Measurements from ENCODE around the gene POU5F2. TPM values are rescaled to one million over a fixed set of nuclear protein-coding genes. Genes with fewer than 3 reads are reported as not detected.

The POU5F2 gene
- total RNA-seq = 10 to 100 TPM in 1 of 3 donors, 1 to 10 TPM in 2; 4.2 to 10.4 (median 6.2) TPM

- TF ChIP-seq POLR2A (IDR thresholded peaks at IDR 0.05) = no peak
- DNase-seq (ENCODE audit: low spot score in 2 of 2) = no peak
- Histone ChIP-seq H3K27me3 (no peaks in the 10 kb centered on the region), H3K4me1 (no peaks in the 10 kb centered on the region), H3K36me3 (no peaks in the 10 kb centered on the region), H3K9me3 (peaks cover 0 to 6% of the 10 kb centered on the region in 2 donors), H3K4me3 (no peak within 1 kb of the TSS), H3K27ac (no peak within 1 kb of the TSS)
- intact Hi-C loops (cut with DNase I; ENCODE audit: low total_unique reads) = no loop called here
These were observed at the start of gene POU5F2 for GRCh38 chr5:93741136-93741811. TSS of gene POU5F2 (minus strand) at chr5:93741600. CDS start at chr5:93741563, 37 bp downstream.

GRCh38 chr5:93790401-93790800, 49.0 kb upstream of the POU5F2 start:
- Histone ChIP-seq H3K4me1 (no peaks in the 10 kb centered on the region), H3K36me3 (no peaks in the 10 kb centered on the region), H3K4me3 (no peak overlapping the region), H3K9me3 (no peaks in the 10 kb centered on the region), H3K27me3 (no peaks in the 10 kb centered on the region), H3K27ac (no peak overlapping the region)
- DNase-seq (ENCODE audit: low spot score in 2 of 2) = no peak
- TF ChIP-seq POLR2AphosphoS5 (IDR thresholded peaks at IDR 0.05) (no peak), POLR2A (IDR thresholded peaks at IDR 0.05) (no peak), CTCF (IDR thresholded peaks at IDR 0.05) (no peak)
- intact Hi-C loops (cut with DNase I; ENCODE audit: low total_unique reads) = no loop called here

- intact Hi-C loops (cut with DNase I; ENCODE audit: low total_unique reads) = loop anchor here (10.0 kb wide), 1 partner anchor 425 kb away; no protein-coding TSS in a partner anchor
- DNase-seq (ENCODE audit: low spot score in 2 of 2) = no peak
- Histone ChIP-seq H3K27me3 (no peaks in the 10 kb centered on the region), H3K4me1 (no peaks in the 10 kb centered on the region), H3K9me3 (no peaks in the 10 kb centered on the region), H3K4me3 (no peak overlapping the region), H3K36me3 (no peaks in the 10 kb centered on the region), H3K27ac (no peak overlapping the region)
- TF ChIP-seq POLR2A (IDR thresholded peaks at IDR 0.05) = no peak
- TF ChIP-seq CTCF (IDR thresholded peaks at IDR 0.05) = no peak
- no peak for TF ChIP-seq POLR2AphosphoS5 (IDR thresholded peaks at IDR 0.05)
These were observed 48.0 kb upstream of the POU5F2 start for GRCh38 chr5:93789173-93790067.

GRCh38 chr5:93787598-93787997, 46.2 kb upstream of the POU5F2 start:
- Histone ChIP-seq H3K4me1 (no peaks in the 10 kb centered on the region), H3K9me3 (no peaks in the 10 kb centered on the region), H3K27ac (no peak overlapping the region), H3K36me3 (no peaks in the 10 kb centered on the region), H3K27me3 (no peaks in the 10 kb centered on the region), H3K4me3 (no peak overlapping the region)
- TF ChIP-seq POLR2A (IDR thresholded peaks at IDR 0.05) (no peak), CTCF (IDR thresholded peaks at IDR 0.05) (no peak), POLR2AphosphoS5 (IDR thresholded peaks at IDR 0.05) (no peak)
- intact Hi-C loops (cut with DNase I; ENCODE audit: low total_unique reads) = loop anchor here (10.0 kb wide), 1 partner anchor 423 kb away; no protein-coding TSS in a partner anchor
- DNase-seq (ENCODE audit: low spot score in 2 of 2) = no peak

- H3K36me3 ChIP-seq = no peaks in the 10 kb centered on the region
- H3K4me1 ChIP-seq = no peaks in the 10 kb centered on the region
- intact Hi-C loops (cut with DNase I; ENCODE audit: low total_unique reads) = loop anchor here (10.0 kb wide), 1 partner anchor 421 kb away; no protein-coding TSS in a partner anchor
- TF ChIP-seq CTCF (IDR thresholded peaks at IDR 0.05) = no peak
- TF ChIP-seq POLR2AphosphoS5 (IDR thresholded peaks at IDR 0.05) = no peak
- no peak for TF ChIP-seq POLR2A (IDR thresholded peaks at IDR 0.05)
- no peak overlapping the region for H3K4me3 ChIP-seq
- no peak overlapping the region for H3K27ac ChIP-seq
- no peak for DNase-seq (ENCODE audit: low spot score in 2 of 2)
- no peaks in the 10 kb centered on the region for H3K9me3 ChIP-seq
- no peaks in the 10 kb centered on the region for H3K27me3 ChIP-seq
These were observed 44.1 kb upstream of the POU5F2 start for GRCh38 chr5:93785475-93785874.
